ENCODE results near the gene KLHL22. TPM values are rescaled to one million over a fixed set of nuclear protein-coding genes. Genes with fewer than 3 reads are reported as not detected.
"Not testable (repeated sequence)": the region's sequence is repeated elsewhere in the genome, so short reads cannot be mapped to it uniquely, and the experiment has no call there.

KLHL22 gene
- total RNA-seq, 4 donors from 2014 or later: 14.0 to 23.8 (median 20.2) TPM

DNA sequence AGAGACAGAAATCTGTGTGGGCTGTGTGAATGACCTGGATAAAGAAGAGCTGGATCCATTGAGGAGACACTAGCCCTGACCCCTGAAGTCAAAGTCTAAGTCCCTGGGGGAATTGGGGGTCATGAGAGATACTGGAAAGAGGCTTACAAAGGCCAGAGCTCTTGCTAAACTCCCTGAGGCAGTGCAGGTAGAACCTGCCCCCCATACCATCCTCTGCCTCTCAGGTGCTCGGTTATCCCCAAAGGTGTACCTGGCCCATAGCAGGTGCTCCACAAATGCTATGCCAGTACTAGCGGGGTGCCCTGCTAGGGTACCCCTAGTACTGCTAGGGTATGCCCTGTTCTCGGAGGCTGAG is 38.9 kb downstream of the KLHL22 start:
- 84 to 89% methylated on average over 3 of the region's 3 CpGs for WGBS, 2 donors
- TF ChIP-seq, protein P1, sequence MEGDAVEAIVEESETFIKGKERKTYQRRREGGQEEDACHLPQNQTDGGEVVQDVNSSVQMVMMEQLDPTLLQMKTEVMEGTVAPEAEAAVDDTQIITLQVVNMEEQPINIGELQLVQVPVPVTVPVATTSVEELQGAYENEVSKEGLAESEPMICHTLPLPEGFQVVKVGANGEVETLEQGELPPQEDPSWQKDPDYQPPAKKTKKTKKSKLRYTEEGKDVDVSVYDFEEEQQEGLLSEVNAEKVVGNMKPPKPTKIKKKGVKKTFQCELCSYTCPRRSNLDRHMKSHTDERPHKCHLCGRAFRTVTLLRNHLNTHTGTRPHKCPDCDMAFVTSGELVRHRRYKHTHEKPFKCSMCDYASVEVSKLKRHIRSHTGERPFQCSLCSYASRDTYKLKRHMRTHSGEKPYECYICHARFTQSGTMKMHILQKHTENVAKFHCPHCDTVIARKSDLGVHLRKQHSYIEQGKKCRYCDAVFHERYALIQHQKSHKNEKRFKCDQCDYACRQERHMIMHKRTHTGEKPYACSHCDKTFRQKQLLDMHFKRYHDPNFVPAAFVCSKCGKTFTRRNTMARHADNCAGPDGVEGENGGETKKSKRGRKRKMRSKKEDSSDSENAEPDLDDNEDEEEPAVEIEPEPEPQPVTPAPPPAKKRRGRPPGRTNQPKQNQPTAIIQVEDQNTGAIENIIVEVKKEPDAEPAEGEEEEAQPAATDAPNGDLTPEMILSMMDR (IDR thresholded peaks at IDR 0.05): no peak
- TF ChIP-seq POLR2A (IDR thresholded peaks at IDR 0.05): no peak
- DNase-seq (ENCODE audit: low spot score in 2 of 2): no peak
- intact Hi-C loops (cut with DNase I; ENCODE audit: low total_unique reads): loop anchor here (5.0 kb wide), 1 partner anchor 39 kb away; no protein-coding TSS in a partner anchor
- H3K4me3 ChIP-seq (ENCODE audit: low read depth, poor library complexity, severe bottlenecking): no peak overlapping the region

DNA sequence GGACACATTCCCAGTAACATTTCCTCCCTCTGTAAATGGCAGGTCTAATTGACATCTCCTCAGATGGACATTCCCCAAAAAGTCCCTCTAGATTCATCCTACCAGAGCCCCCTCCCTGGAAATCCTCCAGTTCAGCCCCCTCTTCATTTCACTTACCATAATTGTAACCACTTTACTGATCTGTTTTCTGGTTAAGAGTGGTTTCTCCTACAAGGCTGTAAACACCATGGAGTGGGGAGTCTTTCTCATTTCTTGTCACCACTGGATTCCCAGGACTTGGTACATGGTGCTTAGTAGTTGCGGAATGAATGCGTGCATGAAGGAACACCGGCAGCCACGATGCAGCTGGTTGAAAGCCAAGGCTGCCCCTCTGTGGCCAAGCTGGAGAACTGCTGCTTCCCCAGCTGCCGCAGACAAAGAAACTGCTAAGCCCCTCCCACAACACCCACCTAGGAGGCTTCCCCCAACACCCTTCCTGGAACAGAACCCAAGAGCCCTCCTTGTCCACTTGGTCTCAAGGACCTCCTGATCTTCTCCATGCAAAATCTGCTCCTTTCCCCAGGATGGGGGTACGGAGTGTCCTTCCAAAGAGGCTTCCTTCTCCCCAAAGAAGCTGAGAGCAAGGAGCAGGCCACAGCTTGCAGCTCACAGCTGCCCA is 39.4 kb downstream of the KLHL22 start:
- WGBS, 2 donors: 19 to 22% methylated on average over 6 of the region's 6 CpGs
- DNase-seq (ENCODE audit: low spot score in 2 of 2): peak; percentile 58 to 94
- H3K4me3 ChIP-seq (ENCODE audit: low read depth, poor library complexity, severe bottlenecking): no peak overlapping the region
- intact Hi-C loops (cut with DNase I; ENCODE audit: low total_unique reads): loop anchor here (5.0 kb wide), 1 partner anchor 39 kb away; no protein-coding TSS in a partner anchor
- TF ChIP-seq POLR2A (IDR thresholded peaks at IDR 0.05): no peak
- TF ChIP-seq, protein P1 (IDR thresholded peaks at IDR 0.05): peak in 1 of 3 donors; percentile 76

DNA sequence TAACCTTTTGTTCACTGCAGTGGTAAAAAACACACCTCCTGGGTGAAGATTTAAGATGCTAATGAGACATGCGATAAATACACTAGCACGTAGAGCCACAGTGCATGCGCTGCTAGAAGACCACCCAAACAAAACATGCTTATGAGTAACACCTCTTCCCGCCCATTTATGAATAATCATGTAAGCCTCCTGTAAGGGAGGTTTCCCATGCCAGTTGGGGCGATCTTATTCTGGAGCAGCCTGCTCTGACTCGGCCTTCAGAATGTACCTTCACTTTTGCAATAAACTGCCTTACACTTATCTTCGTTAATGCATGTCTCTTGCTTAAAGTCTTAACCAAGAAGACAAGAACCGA is 39.9 kb downstream of the KLHL22 start:
- TF ChIP-seq, protein P1 (IDR thresholded peaks at IDR 0.05): no peak
- no peak for TF ChIP-seq POLR2A (IDR thresholded peaks at IDR 0.05)
- intact Hi-C loops (cut with DNase I; ENCODE audit: low total_unique reads): loop anchor here (5.0 kb wide), 1 partner anchor 38 kb away; no protein-coding TSS in a partner anchor
- no peak for DNase-seq (ENCODE audit: low spot score in 2 of 2)
- 79 to 87% methylated on average over 8 of the region's 8 CpGs for WGBS, 2 donors
- no peak overlapping the region for H3K4me3 ChIP-seq (ENCODE audit: low read depth, poor library complexity, severe bottlenecking)

DNA sequence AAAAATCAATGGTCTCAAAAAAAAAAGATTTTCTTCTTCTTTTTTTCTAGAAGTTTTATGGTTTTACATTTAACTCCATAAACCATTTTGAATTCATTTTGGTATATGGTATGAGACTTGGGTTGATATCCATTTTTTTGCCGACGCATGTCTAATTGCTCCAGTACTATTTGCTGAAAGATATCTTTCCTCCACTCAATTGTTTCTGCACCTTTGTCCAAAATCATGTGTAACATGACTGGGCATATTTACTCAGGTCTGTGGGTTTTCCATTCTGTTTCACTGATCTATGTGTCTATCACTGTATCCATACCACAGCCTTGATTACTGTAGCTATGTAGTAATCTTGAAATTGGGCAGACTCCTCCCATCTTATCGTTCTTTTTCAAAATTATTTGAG is 42.4 kb downstream of the KLHL22 start:
- intact Hi-C loops (cut with DNase I; ENCODE audit: low total_unique reads): no loop called here
- WGBS, 2 donors: 98% methylated on average over 3 of the region's 3 CpGs
- H3K4me3 ChIP-seq (ENCODE audit: low read depth, poor library complexity, severe bottlenecking): no peak overlapping the region
- no peak for DNase-seq (ENCODE audit: low spot score in 2 of 2)
- TF ChIP-seq, protein P1 (IDR thresholded peaks at IDR 0.05): no peak
- TF ChIP-seq POLR2A (IDR thresholded peaks at IDR 0.05): no peak

DNA sequence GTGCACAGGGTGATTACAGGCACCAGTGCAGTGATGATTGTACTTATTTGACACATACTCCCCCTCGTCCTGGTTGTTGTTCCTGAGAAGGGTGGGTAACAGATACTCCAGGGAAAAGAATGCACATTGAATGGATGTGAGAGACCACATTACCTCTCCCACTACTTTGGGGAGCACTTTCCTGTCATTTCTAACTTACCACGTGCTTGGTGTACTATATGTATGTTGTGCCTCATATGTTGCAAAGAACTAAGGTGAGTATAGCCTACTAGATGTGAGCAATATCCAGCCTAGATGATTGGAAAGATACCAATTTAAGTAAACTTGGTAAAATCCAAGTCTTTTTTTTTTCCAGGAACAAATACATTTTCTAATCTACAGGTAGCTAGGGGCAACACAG is 43.7 kb downstream of the KLHL22 start:
- intact Hi-C loops (cut with DNase I; ENCODE audit: low total_unique reads): no loop called here
- no peak for DNase-seq (ENCODE audit: low spot score in 2 of 2)
- TF ChIP-seq, protein P1 (IDR thresholded peaks at IDR 0.05): no peak
- TF ChIP-seq POLR2A (IDR thresholded peaks at IDR 0.05): no peak
- H3K4me3 ChIP-seq (ENCODE audit: low read depth, poor library complexity, severe bottlenecking): no peak overlapping the region
- 84 to 94% methylated on average over 2 of the region's 2 CpGs for WGBS, 2 donors

DNA sequence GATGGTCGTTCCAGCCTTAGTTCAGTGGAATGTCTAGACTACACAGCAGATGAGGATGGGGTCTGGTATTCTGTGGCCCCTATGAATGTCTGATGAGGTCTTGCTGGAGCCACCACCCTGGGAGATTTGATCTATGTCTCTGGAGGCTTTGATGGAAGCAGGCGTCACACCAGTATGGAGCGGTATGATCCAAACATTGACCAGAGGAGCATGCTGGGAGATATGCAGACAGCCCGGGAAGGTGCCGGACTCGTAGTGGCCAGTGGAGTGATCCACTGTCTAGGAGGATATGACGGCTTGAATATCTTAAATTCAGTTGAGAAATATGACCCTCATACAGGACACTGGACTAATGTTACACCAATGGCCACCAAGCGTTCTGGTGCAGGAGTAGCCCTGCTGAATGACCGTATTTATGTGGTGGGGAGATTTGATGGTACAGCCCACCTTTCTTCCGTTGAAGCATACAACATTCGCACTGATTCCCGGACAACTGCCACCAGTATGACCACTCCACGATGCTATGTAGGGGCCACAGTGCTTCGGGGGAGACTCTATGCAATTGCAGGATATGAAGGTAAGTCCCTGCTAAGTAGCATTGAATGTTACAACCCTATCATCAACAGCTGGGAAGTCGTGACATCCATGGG is 44.3 kb downstream of the KLHL22 start:
- DNase-seq (ENCODE audit: low spot score in 2 of 2); H3K4me3 ChIP-seq (ENCODE audit: low read depth, poor library complexity, severe bottlenecking); intact Hi-C loops (cut with DNase I; ENCODE audit: low total_unique reads): not testable (repeated sequence)
- WGBS, 2 donors: 95 to 96% methylated on average over 15 of the region's 15 CpGs
